Cortex of kidney (tissue), 1 donor: ENCODE results near the gene CCK.

Experiments
- DNase-seq: peaks from one replicate; lab custom pipeline; 2025; lab: John Stamatoyannopoulos, UW

CCK gene

GRCh38 chr3:42267878-42268277, 1.9 kb upstream of the CCK start:
- no peak for DNase-seq

GRCh38 chr3:42265059-42265991, 660 bp downstream of the CCK start:
- DNase-seq = no peak

- DNase-seq = no peak
Measured at GRCh38 chr3:42264399-42265058, 1.5 kb downstream of the CCK start.

GRCh38 chr3:42263354-42264346, 2.3 kb downstream of the CCK start:
- DNase-seq = no peak

GRCh38 chr3:42262525-42262924, 3.5 kb downstream of the CCK start:
- DNase-seq = no peak

- no peak for DNase-seq
Measured at GRCh38 chr3:42257007-42257406, 9.0 kb downstream of the CCK start.

- no peak for DNase-seq
Measured at GRCh38 chr3:42256135-42256819, 9.7 kb downstream of the CCK start.

- no peak for DNase-seq
Measured at GRCh38 chr3:42254566-42254965, 11.4 kb downstream of the CCK start.

GRCh38 chr3:42250761-42251160, 15.2 kb downstream of the CCK start:
- no peak for DNase-seq

GRCh38 chr3:42247576-42248027, 18.4 kb downstream of the CCK start:
- no peak for DNase-seq

GRCh38 chr3:42246091-42246490, 19.9 kb downstream of the CCK start:
- DNase-seq = no peak

- DNase-seq = no peak
Measured at GRCh38 chr3:42236611-42237010, 29.4 kb downstream of the CCK start.

GRCh38 chr3:42235532-42235931, 30.5 kb downstream of the CCK start:
- DNase-seq = no peak

- no peak for DNase-seq
Measured at GRCh38 chr3:42230860-42231259, 35.1 kb downstream of the CCK start.

GRCh38 chr3:42229942-42230688, 35.9 kb downstream of the CCK start:
- no peak for DNase-seq

GRCh38 chr3:42229266-42229941, 36.6 kb downstream of the CCK start:
- DNase-seq = no peak

GRCh38 chr3:42228796-42229195, 37.2 kb downstream of the CCK start:
- DNase-seq = no peak

- no peak for DNase-seq
Measured at GRCh38 chr3:42226470-42227425, 39.2 kb downstream of the CCK start.
